ENCODE measurements around the gene SMYD5. TPM values are rescaled to one million over a fixed set of nuclear protein-coding genes. Genes with fewer than 3 reads are reported as not detected.

SMYD5 gene
- polyA plus RNA-seq, 1 of the 3 experiments (the other 2 are of a cell fraction): 21.4 TPM

- peak overlapping the region; percentile 77; a peak in 3 of 4 replicates for H3K4me3 ChIP-seq (ENCODE audit: low read depth in 2 of 2, low read length in 1 of 2)
- no peak for TF ChIP-seq CHD2 (IDR thresholded peaks at IDR 0.05; ENCODE audit: low read length, partially characterized antibody)
- no peaks in the 10 kb centered on the region for H4K20me1 ChIP-seq (ENCODE audit: insufficient read depth)
- no peaks in the 10 kb centered on the region for H3K9me2 ChIP-seq
- H3K27ac ChIP-seq (ENCODE audit: low read depth in 2 of 2, low read length in 1 of 2): no peak overlapping the region
- WGBS (ENCODE audit: low lambda C conversion rate): 80% methylated on average over 4 of the region's 4 CpGs
- no peaks in the 10 kb centered on the region for H3K36me3 ChIP-seq (replicated peaks in 1 of 2; ENCODE audit: control insufficient read depth in 1 of 2, insufficient read depth in 2 of 2, low read length in 1 of 2)
- peaks cover 42% of the 10 kb centered on the region for H3K79me2 ChIP-seq (ENCODE audit: insufficient read depth)
- peak overlapping the region; percentile 88 for H3K4me2 ChIP-seq
- no peak overlapping the region for H2AFZ ChIP-seq (ENCODE audit: low read depth)
- H3F3A ChIP-seq (replicated peaks; ENCODE audit: insufficient read depth): peaks cover 18% of the 10 kb centered on the region
- H3K9ac ChIP-seq: peak overlapping the region; percentile 78
- no peaks in the 10 kb centered on the region for H3K9me3 ChIP-seq
- ChIA-PET CTCF (interaction anchor here (0.8 to 1.5 kb wide), 5 partner anchors 13 to 59 kb away, joined by 3 to 9 read pairs (median 4); partner anchors contain the start of gene CCT7), POLR2A (no interaction called here)
- H3K27me3 ChIP-seq (ENCODE audit: insufficient read depth): no peaks in the 10 kb centered on the region
- peaks cover 3 to 17% of the 10 kb centered on the region in 2 experiments; a peak in 2 of 4 replicates for H3K4me1 ChIP-seq (ENCODE audit: control insufficient read depth in 1 of 2, insufficient read depth in 2 of 2, low read depth in 1 of 2, low read length in 1 of 2)
- DNase-seq: no peak
These were observed 1.2 kb downstream of the SMYD5 start for GRCh38 chr2:73215254-73215653.

GRCh38 chr2:73217160-73217559 is 3.1 kb downstream of the SMYD5 start:
- peaks cover 6 to 17% of the 10 kb centered on the region in 2 experiments for H3K36me3 ChIP-seq (replicated peaks in 1 of 2; ENCODE audit: control insufficient read depth in 1 of 2, insufficient read depth in 2 of 2, low read length in 1 of 2)
- POLR2A ChIA-PET: no interaction called here
- H3K4me2 ChIP-seq: no peak overlapping the region
- H3K27ac ChIP-seq (ENCODE audit: low read depth in 2 of 2, low read length in 1 of 2): no peak overlapping the region
- H4K20me1 ChIP-seq (ENCODE audit: insufficient read depth): no peaks in the 10 kb centered on the region
- TF ChIP-seq FOXJ3 (CRISPR knock-in tag; IDR thresholded peaks at IDR 0.05) (no peak), MXI1 (IDR thresholded peaks at IDR 0.05; ENCODE audit: low read depth, low read length) (no peak), JUND (IDR thresholded peaks at IDR 0.05) (no peak), TCF12 (IDR thresholded peaks at IDR 0.05) (no peak), IRF3 (IDR thresholded peaks at IDR 0.05; ENCODE audit: low read depth, low read length) (no peak), MEF2A (IDR thresholded peaks at IDR 0.05; ENCODE audit: borderline replicate concordance, low read depth) (no peak)
- no peak for DNase-seq
- H3K9me2 ChIP-seq: no peaks in the 10 kb centered on the region
- H3K27me3 ChIP-seq (ENCODE audit: insufficient read depth): no peaks in the 10 kb centered on the region
- no peak overlapping the region for H3K9ac ChIP-seq
- H3F3A ChIP-seq (replicated peaks; ENCODE audit: insufficient read depth): peaks cover 15% of the 10 kb centered on the region
- no peaks in the 10 kb centered on the region for H3K9me3 ChIP-seq
- 94% methylated on average over 5 of the region's 5 CpGs for WGBS (ENCODE audit: low lambda C conversion rate)
- peaks cover 3 to 12% of the 10 kb centered on the region in 2 experiments; a peak in 2 of 4 replicates for H3K4me1 ChIP-seq (ENCODE audit: control insufficient read depth in 1 of 2, insufficient read depth in 2 of 2, low read depth in 1 of 2, low read length in 1 of 2)
- no peak overlapping the region for H3K4me3 ChIP-seq (ENCODE audit: low read depth in 2 of 2, low read length in 1 of 2)
- H3K79me2 ChIP-seq (ENCODE audit: insufficient read depth): peaks cover 42% of the 10 kb centered on the region
- H2AFZ ChIP-seq (ENCODE audit: low read depth): no peak overlapping the region
- CTCF ChIA-PET: no interaction called here

DNA sequence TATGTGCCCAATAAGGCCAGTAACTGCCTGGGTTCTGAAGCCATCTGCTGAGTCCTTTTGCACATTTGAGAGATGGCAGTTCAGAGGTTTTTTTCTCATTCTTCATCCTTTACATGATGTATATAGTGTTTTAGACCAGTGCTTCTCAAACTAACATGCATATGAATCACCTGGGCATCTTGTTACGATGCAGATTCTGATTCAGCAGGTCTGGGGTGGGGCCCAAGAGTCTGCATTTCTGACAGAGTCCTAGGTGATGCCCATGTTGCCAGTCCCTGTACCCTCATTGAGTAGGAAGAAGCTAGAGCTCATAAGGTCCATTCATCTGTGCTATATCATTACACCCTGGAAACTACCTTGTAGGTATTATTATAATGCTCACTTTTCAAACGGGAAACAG is 3.8 kb downstream of the SMYD5 start:
- H3K9me3 ChIP-seq: no peaks in the 10 kb centered on the region
- H3K4me2 ChIP-seq: peak overlapping the region; percentile 43; the same call in 1 of the 2 replicates
- ChIA-PET POLR2A (no interaction called here), CTCF (interaction anchor here (0.9 to 1.4 kb wide), 3 partner anchors 17 to 326 kb away, joined by 3 to 5 read pairs (median 3); partner anchors contain the start of gene CCT7)
- peaks cover 10% of the 10 kb centered on the region for H3F3A ChIP-seq (replicated peaks; ENCODE audit: insufficient read depth)
- no peak overlapping the region for H3K4me3 ChIP-seq (ENCODE audit: low read depth in 2 of 2, low read length in 1 of 2)
- no peaks in the 10 kb centered on the region for H4K20me1 ChIP-seq (ENCODE audit: insufficient read depth)
- 55% methylated on average over 2 of the region's 2 CpGs for WGBS (ENCODE audit: low lambda C conversion rate)
- H3K27me3 ChIP-seq (ENCODE audit: insufficient read depth): no peaks in the 10 kb centered on the region
- H3K9me2 ChIP-seq: no peaks in the 10 kb centered on the region
- H3K4me1 ChIP-seq (ENCODE audit: control insufficient read depth in 1 of 2, insufficient read depth in 2 of 2, low read depth in 1 of 2, low read length in 1 of 2): peaks cover 3 to 10% of the 10 kb centered on the region in 2 experiments; a peak in 2 of 4 replicates
- peaks cover 42% of the 10 kb centered on the region for H3K79me2 ChIP-seq (ENCODE audit: insufficient read depth)
- DNase-seq: no peak
- peaks cover 11 to 19% of the 10 kb centered on the region in 2 experiments for H3K36me3 ChIP-seq (replicated peaks in 1 of 2; ENCODE audit: control insufficient read depth in 1 of 2, insufficient read depth in 2 of 2, low read length in 1 of 2)
- H2AFZ ChIP-seq (ENCODE audit: low read depth): no peak overlapping the region
- peak overlapping the region in 1 of 2 experiments; percentile 32; a peak in 2 of 4 replicates for H3K27ac ChIP-seq (ENCODE audit: low read depth in 2 of 2, low read length in 1 of 2)
- no peak overlapping the region for H3K9ac ChIP-seq
- TF ChIP-seq EZH2phosphoT487 (IDR thresholded peaks at IDR 0.05; ENCODE audit: borderline replicate concordance, low read depth) (no peak), SIN3A (IDR thresholded peaks at IDR 0.05; ENCODE audit: borderline replicate concordance, low read depth, low read length) (no peak), SMC3 (IDR thresholded peaks at IDR 0.05; ENCODE audit: low read depth, low read length) (no peak), REST (IDR thresholded peaks at IDR 0.05; ENCODE audit: low read depth, low read length) (no peak), MEF2A (IDR thresholded peaks at IDR 0.05; ENCODE audit: borderline replicate concordance, low read depth) (no peak), CHD2 (IDR thresholded peaks at IDR 0.05; ENCODE audit: low read length, partially characterized antibody) (no peak), NFIC (IDR thresholded peaks at IDR 0.05; ENCODE audit: borderline replicate concordance) (no peak), YY1 (IDR thresholded peaks at IDR 0.05; ENCODE audit: low read depth) (no peak)
- TF ChIP-seq, protein P1, sequence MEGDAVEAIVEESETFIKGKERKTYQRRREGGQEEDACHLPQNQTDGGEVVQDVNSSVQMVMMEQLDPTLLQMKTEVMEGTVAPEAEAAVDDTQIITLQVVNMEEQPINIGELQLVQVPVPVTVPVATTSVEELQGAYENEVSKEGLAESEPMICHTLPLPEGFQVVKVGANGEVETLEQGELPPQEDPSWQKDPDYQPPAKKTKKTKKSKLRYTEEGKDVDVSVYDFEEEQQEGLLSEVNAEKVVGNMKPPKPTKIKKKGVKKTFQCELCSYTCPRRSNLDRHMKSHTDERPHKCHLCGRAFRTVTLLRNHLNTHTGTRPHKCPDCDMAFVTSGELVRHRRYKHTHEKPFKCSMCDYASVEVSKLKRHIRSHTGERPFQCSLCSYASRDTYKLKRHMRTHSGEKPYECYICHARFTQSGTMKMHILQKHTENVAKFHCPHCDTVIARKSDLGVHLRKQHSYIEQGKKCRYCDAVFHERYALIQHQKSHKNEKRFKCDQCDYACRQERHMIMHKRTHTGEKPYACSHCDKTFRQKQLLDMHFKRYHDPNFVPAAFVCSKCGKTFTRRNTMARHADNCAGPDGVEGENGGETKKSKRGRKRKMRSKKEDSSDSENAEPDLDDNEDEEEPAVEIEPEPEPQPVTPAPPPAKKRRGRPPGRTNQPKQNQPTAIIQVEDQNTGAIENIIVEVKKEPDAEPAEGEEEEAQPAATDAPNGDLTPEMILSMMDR (IDR thresholded peaks at IDR 0.05): no peak
- TF ChIP-seq, protein P2, sequence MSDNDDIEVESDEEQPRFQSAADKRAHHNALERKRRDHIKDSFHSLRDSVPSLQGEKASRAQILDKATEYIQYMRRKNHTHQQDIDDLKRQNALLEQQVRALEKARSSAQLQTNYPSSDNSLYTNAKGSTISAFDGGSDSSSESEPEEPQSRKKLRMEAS (IDR thresholded peaks at IDR 0.05; ENCODE audit: low read depth): no peak

Measured in SK-N-SH (cell line).